H1 (cell line): ENCODE measurements around the gene IGSF1. TPM values are rescaled to one million over a fixed set of nuclear protein-coding genes. Genes with fewer than 3 reads are reported as not detected.

ENCODE experiments used
- CTCF ChIA-PET: fragments of 300-600 bp; sonication (Branson Sonifier 250); formaldehyde crosslinking; loops from one replicate; lab custom pipeline; 2021; ENCODE audit not compliant: partially characterized antibody; lab: Charles Lee
- POLR2A ChIA-PET: fragments of 300-600 bp; sonication (Branson Sonifier 250); formaldehyde crosslinking; loops from one replicate; lab custom pipeline; 2021; ENCODE audit warnings: inconsistent platforms; ENCODE audit not compliant: partially characterized antibody; lab: Charles Lee
- DNase-seq, 2 experiments: peaks; one replicate each; pipeline versions ENCODE4 v3.0.0 to v3.0.0-alpha.2; 2010 to 2022; ENCODE audit warnings: low spot score in 2 of 2, low read depth in 1 of 2, mixed read lengths in 1 of 2
- FAIRE-seq: peaks from 2 replicates; lab custom pipeline; 2011; peaks lifted over from hg19 to GRCh38; lab: Jason Lieb, UNC
- H2AFZ ChIP-seq: 2 replicates; pipeline ENCODE4 v1.8.1; 2012; ENCODE audit warnings: low read length, inconsistent platforms
- H2AK5ac ChIP-seq: 2 replicates; pipeline ENCODE4 v1.6.1; 2013; ENCODE audit warnings: low read depth, low read length
- H2BK120ac ChIP-seq: replicated peaks from 2 replicates; pipeline ENCODE3; 2013; ENCODE audit warnings: low read depth, low read length, inconsistent platforms
- H2BK12ac ChIP-seq: 2 replicates; pipeline ENCODE4 v1.6.1; 2013; ENCODE audit warnings: low read depth, low read length
- H2BK15ac ChIP-seq: 2 replicates; pipeline ENCODE4 v1.6.1; 2013; ENCODE audit warnings: low read length
- H2BK20ac ChIP-seq: 2 replicates; pipeline ENCODE4 v1.6.1; 2013; ENCODE audit warnings: low read length
- H2BK5ac ChIP-seq: 2 replicates; pipeline ENCODE4 v1.6.1; 2013; ENCODE audit warnings: low read depth, low read length
- H3K14ac ChIP-seq: 2 replicates; pipeline ENCODE4 v1.6.1; 2013; ENCODE audit warnings: inconsistent platforms; ENCODE audit not compliant: insufficient read length
- H3K18ac ChIP-seq: 2 replicates; pipeline ENCODE4 v1.6.1; 2013; ENCODE audit warnings: low read length; ENCODE audit errors: extremely low read depth
- H3K23ac ChIP-seq: 2 replicates; pipeline ENCODE4 v1.6.1; 2013; ENCODE audit warnings: inconsistent platforms; ENCODE audit not compliant: insufficient read length
- H3K23me2 ChIP-seq: 2 replicates; pipeline ENCODE4 v1.6.1; 2013; ENCODE audit warnings: low read depth, low read length
- H3K27ac ChIP-seq: 2 replicates; pipeline ENCODE4 v1.6.1; 2011; ENCODE audit warnings: low read depth, low read length, inconsistent platforms
- H3K27me3 ChIP-seq, 4 experiments: replicated peaks in 1 of 4; 1 replicate in 1 of 4; 2 replicates in 3 of 4; pipeline versions ENCODE4 v1.6.1 to v1.8.1; 2011 to 2013; ENCODE audit warnings: low read length in 3 of 4, mild to moderate bottlenecking in 3 of 4, inconsistent platforms in 2 of 4, mixed read lengths in 2 of 4, moderate library complexity in 1 of 4; ENCODE audit not compliant: control insufficient read depth in 3 of 4, insufficient read depth in 3 of 4; ENCODE audit errors: extremely low read depth in 1 of 4
- H3K36me3 ChIP-seq, 4 experiments: 2 replicates each; pipeline versions ENCODE4 v1.6.1 to v1.8.1; 2011 to 2013; ENCODE audit warnings: mild to moderate bottlenecking in 4 of 4, low read length in 3 of 4, moderate library complexity in 2 of 4, control low read depth in 1 of 4, inconsistent platforms in 1 of 4; ENCODE audit not compliant: insufficient read depth in 4 of 4, control insufficient read depth in 2 of 4
- H3K4ac ChIP-seq: replicated peaks from 2 replicates; pipeline ENCODE3; 2013; ENCODE audit warnings: low read length, low read depth, mixed read lengths, inconsistent platforms; ENCODE audit not compliant: insufficient read length
- H3K4me1 ChIP-seq, 4 experiments: replicated peaks in 1 of 4; 1 replicate in 1 of 4; 2 replicates in 3 of 4; pipeline versions ENCODE4 v1.6.1 to v1.8.1; 2011 to 2013; ENCODE audit warnings: low read length in 3 of 4, inconsistent platforms in 2 of 4, mixed read lengths in 1 of 4; ENCODE audit not compliant: insufficient read depth in 4 of 4, control insufficient read depth in 3 of 4
- H3K4me2 ChIP-seq, 2 experiments: 2 replicates each; pipeline versions ENCODE4 v1.6.1 to v1.8.1; 2011 to 2013; ENCODE audit warnings: low read depth in 2 of 2, low read length in 2 of 2, control low read depth in 1 of 2, inconsistent platforms in 1 of 2, mild to moderate bottlenecking in 1 of 2; ENCODE audit not compliant: insufficient read depth in 1 of 2
- H3K4me3 ChIP-seq, 4 experiments: fragments of 200-600, 300-600 bp in 1 of 4; sonication (generic), shearing (Covaris generic), sonication (Bioruptor Twin) in 1 of 4; 2 replicates each; pipeline versions ENCODE4 v1.5.1 to v1.8.1; 2011 to 2016; ENCODE audit warnings: low read length in 4 of 4, low read depth in 3 of 4, control low read depth in 2 of 4, inconsistent platforms in 2 of 4, mild to moderate bottlenecking in 2 of 4, mixed read lengths in 1 of 4, moderate library complexity in 1 of 4; ENCODE audit not compliant: insufficient read depth in 2 of 4; ENCODE audit errors: extremely low read depth in 1 of 4
- H3K56ac ChIP-seq: replicated peaks from 2 replicates; pipeline ENCODE3; 2013; ENCODE audit warnings: low read depth, mild to moderate bottlenecking, mixed read lengths, low read length, inconsistent platforms; ENCODE audit not compliant: insufficient read length
- H3K79me1 ChIP-seq: 2 replicates; pipeline ENCODE4 v1.6.1; 2013; ENCODE audit warnings: low read depth, low read length, control low read depth
- H3K79me2 ChIP-seq, 2 experiments: 2 replicates each; pipeline versions ENCODE4 v1.6.1 to v1.8.1; 2012 to 2013; ENCODE audit warnings: low read length in 2 of 2, mild to moderate bottlenecking in 2 of 2, inconsistent platforms in 1 of 2; ENCODE audit not compliant: insufficient read depth in 2 of 2, control insufficient read depth in 1 of 2
- H3K9ac ChIP-seq, 4 experiments: replicated peaks in 1 of 4; 1 replicate in 1 of 4; 2 replicates in 3 of 4; pipeline versions ENCODE4 v1.6.1 to v1.8.1; 2011 to 2013; ENCODE audit warnings: low read depth in 3 of 4, low read length in 3 of 4, control low read depth in 2 of 4, mild to moderate bottlenecking in 2 of 4, moderate library complexity in 2 of 4, inconsistent platforms in 1 of 4; ENCODE audit errors: extremely low read depth in 1 of 4
- H3K9me3 ChIP-seq, 2 experiments: 2 replicates each; pipeline versions ENCODE4 v1.6.1 to v1.8.1; 2012 to 2013; ENCODE audit warnings: mild to moderate bottlenecking in 2 of 2, moderate library complexity in 2 of 2, control low read depth in 1 of 2, inconsistent platforms in 1 of 2, low read depth in 1 of 2, low read length in 1 of 2, mixed read lengths in 1 of 2; ENCODE audit not compliant: insufficient read depth in 2 of 2
- H4K20me1 ChIP-seq, 2 experiments: replicated peaks in 1 of 2; 2 replicates each; pipeline versions ENCODE3 to v1.8.1; 2011 to 2013; ENCODE audit warnings: inconsistent platforms in 2 of 2, low read length in 2 of 2, mild to moderate bottlenecking in 1 of 2; ENCODE audit not compliant: insufficient read depth in 2 of 2, control insufficient read depth in 1 of 2
- H4K5ac ChIP-seq: 2 replicates; pipeline ENCODE4 v1.6.1; 2013; ENCODE audit warnings: low read length, low read depth, mixed read lengths, inconsistent platforms; ENCODE audit not compliant: insufficient read length
- H4K8ac ChIP-seq: 2 replicates; pipeline ENCODE4 v1.8.0; 2013; ENCODE audit warnings: mild to moderate bottlenecking, moderate library complexity, low read length, inconsistent platforms; ENCODE audit not compliant: insufficient read depth; ENCODE audit errors: extremely low read depth
- H4K91ac ChIP-seq: replicated peaks from 2 replicates; pipeline ENCODE3; 2013; ENCODE audit warnings: low read length, mixed read lengths, inconsistent platforms; ENCODE audit not compliant: insufficient read length
- ASH2L ChIP-seq: fragments of 200-600, 300-600 bp; sonication (generic); IDR thresholded peaks from one replicate; pipeline ENCODE4 v1.7.1; 2017; ENCODE audit warnings: low read length
- CREB1 ChIP-seq: IDR thresholded peaks from 2 replicates; pipeline ENCODE4 v1.6.1; 2012; ENCODE audit warnings: inconsistent platforms
- CTCF ChIP-seq, 3 experiments: IDR thresholded peaks; 1 replicate in 2 of 3; 2 replicates in 1 of 3; pipeline versions ENCODE4 v1.5.1 to v1.6.1; 2011; ENCODE audit warnings: low read length in 3 of 3, mild to moderate bottlenecking in 3 of 3, inconsistent platforms in 2 of 3, low read depth in 1 of 3, moderate library complexity in 1 of 3; ENCODE audit not compliant: insufficient read depth in 1 of 3; ENCODE audit errors: control extremely low read depth in 1 of 3
- EGR1 ChIP-seq: IDR thresholded peaks from 2 replicates; pipeline ENCODE4 v1.6.1; 2011; ENCODE audit warnings: low read depth, low read length, borderline replicate concordance
- EZH2 ChIP-seq: fragments of 200-600 bp; sonication (generic); IDR thresholded peaks from 2 replicates; pipeline ENCODE4 v1.7.1; 2012; ENCODE audit warnings: low read depth, mild to moderate bottlenecking, moderate library complexity, low read length, inconsistent platforms; ENCODE audit not compliant: severe bottlenecking
- KDM4A ChIP-seq: IDR thresholded peaks from one replicate; pipeline ENCODE4 v1.7.1; 2012; ENCODE audit warnings: low read depth, mild to moderate bottlenecking, moderate library complexity, low read length, inconsistent platforms; ENCODE audit not compliant: severe bottlenecking
- RFX5 ChIP-seq: IDR thresholded peaks from 2 replicates; pipeline ENCODE4 v1.6.1; 2011; ENCODE audit warnings: low read depth, low read length, improper control_type of control experiment, borderline replicate concordance
- RNF2 ChIP-seq: fragments of 200-900, 300-1000 bp; sonication (generic); IDR thresholded peaks from 2 replicates; pipeline ENCODE4 v1.7.1; 2016; ENCODE audit warnings: borderline replicate concordance, low read depth, mild to moderate bottlenecking, antibody characterized with exemption, low read length; ENCODE audit not compliant: poor library complexity, severe bottlenecking; ENCODE audit errors: missing control alignments
- RXRA ChIP-seq: IDR thresholded peaks from 2 replicates; pipeline ENCODE4 v1.6.1; 2011; ENCODE audit warnings: low read depth, mild to moderate bottlenecking, low read length, moderate library complexity; ENCODE audit not compliant: insufficient read depth
- SIRT6 ChIP-seq: IDR thresholded peaks from one replicate; pipeline ENCODE4 v1.7.1; 2012; ENCODE audit warnings: low read length, inconsistent platforms
- SP4 ChIP-seq: IDR thresholded peaks from 2 replicates; pipeline ENCODE4 v1.6.1; 2012; ENCODE audit warnings: low read length, inconsistent platforms
- TAF7 ChIP-seq: optimal IDR thresholded peaks from 2 replicates; pipeline ENCODE3; 2011; ENCODE audit warnings: low read depth, mild to moderate bottlenecking, inconsistent platforms, low read length, moderate library complexity, borderline replicate concordance
- TCF12 ChIP-seq: IDR thresholded peaks from 2 replicates; pipeline ENCODE4 v1.6.1; 2011; ENCODE audit warnings: low read depth, mild to moderate bottlenecking, low read length
- WGBS, 2 experiments: shearing (Covaris generic) in 1 of 2; methylation state at CpG; one replicate each; pipeline versions ENCODE4 v1.1.6 to v1.1.7; 2013 to 2015; ENCODE audit warnings: low lambda C conversion rate in 2 of 2, mixed read lengths in 2 of 2, inconsistent platforms in 1 of 2, low coverage in 1 of 2, missing lambda C conversion rate in 1 of 2; ENCODE audit not compliant: insufficient replicate concordance in 2 of 2, insufficient coverage in 1 of 2, insufficient read length in 1 of 2; ENCODE audit errors: extremely low coverage in 1 of 2, missing lambda C conversion rate in 1 of 2; 5-methylcytosine and 5-hydroxymethylcytosine counted together
- polyA plus RNA-seq, 7 experiments: library from polyadenylated mRNA; depleted of rRNA in 3 of 7; stranded (reverse) in 5 of 7; unstranded in 2 of 7; fragments of >200 nt in 5 of 7; fragments of 200-250 nt in 2 of 7; gene quantifications; 1 replicate in 5 of 7; 2 replicates in 1 of 7; 4 replicates in 1 of 7; pipeline versions ENCODE4 v1.2.1 to v1.2.3, GENCODE V29; 2011 to 2013; ENCODE audit warnings: missing spikeins in 2 of 7, mixed read lengths in 2 of 7
- total RNA-seq: library from RNA; stranded (reverse); fragmentation: NEBNext Ultra II Directional; extraction: Animal tissue kit (Norgen Biotek cat#: 25700); gene quantifications from 2 replicates; pipeline ENCODE4 v1.2.1, GENCODE V29; 2021

IGSF1 gene
- total and polyA plus RNA-seq, 2 of the 8 experiments (the other 6 are each of a cell fraction or from before 2014, with no cell fraction given): 23.1 to 39.9 TPM

GRCh38 chrX:131227608-131228007 lies 61.5 kb downstream of the IGSF1 start:
- Histone ChIP-seq H3K4me2 (no peak overlapping the region), H4K5ac (no peak overlapping the region), H3K18ac (no peak overlapping the region), H2BK12ac (no peak overlapping the region), H3K56ac (no peak overlapping the region), H3K9me3 (no peaks in the 10 kb centered on the region), H3K23me2 (no peaks in the 10 kb centered on the region), H4K91ac (no peak overlapping the region), H3K9ac (no peak overlapping the region), H3K79me1 (no peaks in the 10 kb centered on the region), H2BK5ac (no peak overlapping the region), H3K14ac (no peak overlapping the region), H3K27me3 (no peaks in the 10 kb centered on the region), H2BK20ac (no peak overlapping the region), H3K27ac (no peak overlapping the region), H4K20me1 (no peaks in the 10 kb centered on the region), H2AFZ (no peak overlapping the region), H4K8ac (no peak overlapping the region), H3K4me1 (no peaks in the 10 kb centered on the region), H3K4me3 (no peak overlapping the region), H3K79me2 (no peaks in the 10 kb centered on the region), H2BK15ac (no peak overlapping the region), H3K23ac (no peak overlapping the region), H2BK120ac (no peak overlapping the region), H2AK5ac (no peak overlapping the region), H3K4ac (no peak overlapping the region), H3K36me3 (no peaks in the 10 kb centered on the region)
- FAIRE-seq (no peak), DNase-seq (no peak)
- WGBS, 2 experiments: 100% methylated on average over 1 of the region's 1 CpG; no CpG with 5 or more reads in 1 of the 2 experiments
- CTCF ChIA-PET: no interaction called here
- POLR2A ChIA-PET: no interaction called here
- no peak for TF ChIP-seq KDM4A
- no peak for TF ChIP-seq CREB1
- TF ChIP-seq RNF2: no peak
- TF ChIP-seq SP4: no peak
- TF ChIP-seq CTCF (IDR thresholded peaks at IDR 0.05; ENCODE audit: control extremely low read depth in 1 of 3, insufficient read depth in 1 of 3, low read depth in 1 of 3, low read length in 3 of 3): no peak
- TF ChIP-seq SIRT6: no peak
- no peak for TF ChIP-seq TCF12
- no peak for TF ChIP-seq RXRA
- no peak for TF ChIP-seq RFX5
- TF ChIP-seq EZH2: no peak
- no peak for TF ChIP-seq TAF7
- no peak for TF ChIP-seq EGR1
- no peak for TF ChIP-seq ASH2L
